Measurements from ENCODE around the gene CCDC144A. TPM values are rescaled to one million over a fixed set of nuclear protein-coding genes. Genes with fewer than 3 reads are reported as not detected.
A peak's percentile ranks its signal among the peaks of the same experiment; 100 is the strongest.
"Not testable (repeated sequence)": the region's sequence is repeated elsewhere in the genome, so short reads cannot be mapped to it uniquely, and the experiment has no call there.

Gene CCDC144A
- polyA plus RNA-seq, 3 donors, result 0.05 to 0.23 TPM; not detected in 1

GRCh38 chr17:16745492-16746203 is 55.6 kb downstream of the CCDC144A start:
- H3K27ac Mint-ChIP-seq; H3K4me3 ChIP-seq (replicated peaks in 1 of 3; ENCODE audit: low read depth in 2 of 3, low read length in 3 of 3); H3K79me2 ChIP-seq (ENCODE audit: insufficient read depth, low read length); DNase-seq; H4K20me1 ChIP-seq (ENCODE audit: insufficient read depth, low read length); H2AFZ ChIP-seq (ENCODE audit: insufficient read depth, low read depth, low read length, poor library complexity, severe bottlenecking); H3K9me3 Mint-ChIP-seq; H3K36me3 ChIP-seq (replicated peaks in 1 of 2; ENCODE audit: control insufficient read depth in 1 of 2, insufficient read depth in 2 of 2, low read length in 2 of 2); H3K4me1 ChIP-seq (ENCODE audit: control insufficient read depth in 1 of 2, insufficient read depth in 2 of 2, low read length in 2 of 2); H3K36me3 Mint-ChIP-seq; H3K4me2 ChIP-seq (replicated peaks; ENCODE audit: extremely low read depth, low read length, poor library complexity, severe bottlenecking); H3K9ac ChIP-seq (ENCODE audit: insufficient read depth, low read length, poor library complexity, severe bottlenecking); H3K9me3 ChIP-seq (replicated peaks in 1 of 2; ENCODE audit: control insufficient read depth in 1 of 2, insufficient read depth in 1 of 2, low read length in 2 of 2); H3K27ac ChIP-seq (ENCODE audit: low read depth in 1 of 2, low read length in 2 of 2); H3K4me1 Mint-ChIP-seq; intact Hi-C loops (cut with micrococcal nuclease): not testable (repeated sequence)
- Mint-ChIP-seq H3K27me3 (ENCODE audit: low read depth in 3 of 3) (peaks cover 29 to 55% (median 51%) of the 10 kb centered on the region in 3 donors), H3K4me3 (peak overlapping the region in 1 of 2 donors; percentile 73)
- H3K27me3 ChIP-seq (ENCODE audit: control insufficient read depth in 2 of 2, insufficient read depth in 2 of 2, low read length in 2 of 2), result peaks cover 5 to 33% of the 10 kb centered on the region in 2 donors
- WGBS (ENCODE audit: insufficient coverage), result 0% methylated on average over 7 of the region's 25 CpGs

GRCh38 chr17:16746571-16746970 is 56.5 kb downstream of the CCDC144A start:
- H3K9ac ChIP-seq (ENCODE audit: insufficient read depth, low read length, poor library complexity, severe bottlenecking); H3K4me2 ChIP-seq (replicated peaks; ENCODE audit: extremely low read depth, low read length, poor library complexity, severe bottlenecking); H3K36me3 Mint-ChIP-seq; H3K27ac ChIP-seq (ENCODE audit: low read depth in 1 of 2, low read length in 2 of 2); H4K20me1 ChIP-seq (ENCODE audit: insufficient read depth, low read length); H3K4me1 Mint-ChIP-seq; H3K4me3 Mint-ChIP-seq; intact Hi-C loops (cut with micrococcal nuclease); H3K4me3 ChIP-seq (replicated peaks in 1 of 3; ENCODE audit: low read depth in 2 of 3, low read length in 3 of 3); H3K36me3 ChIP-seq (replicated peaks in 1 of 2; ENCODE audit: control insufficient read depth in 1 of 2, insufficient read depth in 2 of 2, low read length in 2 of 2); H3K27ac Mint-ChIP-seq; H3K79me2 ChIP-seq (ENCODE audit: insufficient read depth, low read length); H2AFZ ChIP-seq (ENCODE audit: insufficient read depth, low read depth, low read length, poor library complexity, severe bottlenecking); H3K4me1 ChIP-seq (ENCODE audit: control insufficient read depth in 1 of 2, insufficient read depth in 2 of 2, low read length in 2 of 2); H3K9me3 Mint-ChIP-seq; DNase-seq; H3K9me3 ChIP-seq (replicated peaks in 1 of 2; ENCODE audit: control insufficient read depth in 1 of 2, insufficient read depth in 1 of 2, low read length in 2 of 2): not testable (repeated sequence)
- 8% methylated on average over 7 of the region's 24 CpGs for WGBS (ENCODE audit: insufficient coverage)
- H3K27me3 Mint-ChIP-seq (ENCODE audit: low read depth in 3 of 3), result peaks cover 29 to 60% (median 51%) of the 10 kb centered on the region in 3 donors
- peaks cover 5 to 33% of the 10 kb centered on the region in 2 donors for H3K27me3 ChIP-seq (ENCODE audit: control insufficient read depth in 2 of 2, insufficient read depth in 2 of 2, low read length in 2 of 2)

GRCh38 chr17:16750515-16750914 is 60.5 kb downstream of the CCDC144A start:
- H3K9me3 Mint-ChIP-seq; H3K4me1 Mint-ChIP-seq; H3K36me3 Mint-ChIP-seq; H3K4me3 Mint-ChIP-seq; H3K4me2 ChIP-seq (replicated peaks; ENCODE audit: extremely low read depth, low read length, poor library complexity, severe bottlenecking); H3K79me2 ChIP-seq (ENCODE audit: insufficient read depth, low read length); H3K9me3 ChIP-seq (replicated peaks in 1 of 2; ENCODE audit: control insufficient read depth in 1 of 2, insufficient read depth in 1 of 2, low read length in 2 of 2); DNase-seq; intact Hi-C loops (cut with micrococcal nuclease); H4K20me1 ChIP-seq (ENCODE audit: insufficient read depth, low read length); H3K27ac Mint-ChIP-seq; H2AFZ ChIP-seq (ENCODE audit: insufficient read depth, low read depth, low read length, poor library complexity, severe bottlenecking); H3K4me3 ChIP-seq (replicated peaks in 1 of 3; ENCODE audit: low read depth in 2 of 3, low read length in 3 of 3); H3K9ac ChIP-seq (ENCODE audit: insufficient read depth, low read length, poor library complexity, severe bottlenecking); H3K4me1 ChIP-seq (ENCODE audit: control insufficient read depth in 1 of 2, insufficient read depth in 2 of 2, low read length in 2 of 2); H3K36me3 ChIP-seq (replicated peaks in 1 of 2; ENCODE audit: control insufficient read depth in 1 of 2, insufficient read depth in 2 of 2, low read length in 2 of 2); H3K27ac ChIP-seq (ENCODE audit: low read depth in 1 of 2, low read length in 2 of 2): not testable (repeated sequence)
- peaks cover 25 to 49% (median 37%) of the 10 kb centered on the region in 3 donors for H3K27me3 Mint-ChIP-seq (ENCODE audit: low read depth in 3 of 3)
- no CpG with 5 or more reads among the region's 3 CpGs for WGBS (ENCODE audit: insufficient coverage)
- peaks cover 5 to 25% of the 10 kb centered on the region in 2 donors for H3K27me3 ChIP-seq (ENCODE audit: control insufficient read depth in 2 of 2, insufficient read depth in 2 of 2, low read length in 2 of 2)

Measured in CD14-positive monocyte (primary cell).